H9 (cell line): Measurements from ENCODE around the gene IFIT1. TPM values are rescaled to one million over a fixed set of nuclear protein-coding genes. Genes with fewer than 3 reads are reported as not detected.

Source experiments
- DNase-seq: peaks from one replicate; pipeline ENCODE4 v3.0.0-alpha.2; 2017
- H2AFZ ChIP-seq: one replicate; pipeline ENCODE4 v1.6.1; 2013; ENCODE audit warnings: mild to moderate bottlenecking, low read length, control low read depth, moderate library complexity
- H2AK5ac ChIP-seq: 2 replicates; pipeline ENCODE4 v1.6.1; 2013; ENCODE audit warnings: low read length, control low read depth, mixed read lengths; ENCODE audit not compliant: insufficient read length
- H2BK120ac ChIP-seq: one replicate; pipeline ENCODE4 v1.6.1; 2013; ENCODE audit warnings: low read depth, mild to moderate bottlenecking, low read length, control low read depth, inconsistent platforms; ENCODE audit not compliant: poor library complexity, severe bottlenecking
- H2BK12ac ChIP-seq: 2 replicates; pipeline ENCODE4 v1.6.1; 2013; ENCODE audit warnings: low read length, control low read depth, mixed read lengths, low read depth; ENCODE audit not compliant: insufficient read length
- H2BK15ac ChIP-seq: 2 replicates; pipeline ENCODE4 v1.6.1; 2013; ENCODE audit warnings: low read depth, low read length, control low read depth
- H2BK20ac ChIP-seq: one replicate; pipeline ENCODE4 v1.6.1; 2013; ENCODE audit warnings: low read depth, mild to moderate bottlenecking, low read length, control low read depth, inconsistent platforms; ENCODE audit not compliant: poor library complexity, severe bottlenecking
- H2BK5ac ChIP-seq: 2 replicates; pipeline ENCODE4 v1.6.1; 2013; ENCODE audit warnings: low read length, control low read depth, mixed read lengths; ENCODE audit not compliant: insufficient read length
- H3K14ac ChIP-seq: 2 replicates; pipeline ENCODE4 v1.6.1; 2013; ENCODE audit warnings: low read length, control low read depth; ENCODE audit not compliant: insufficient read depth
- H3K18ac ChIP-seq: 2 replicates; pipeline ENCODE4 v1.6.1; 2013; ENCODE audit warnings: low read depth, mild to moderate bottlenecking, mixed read lengths, low read length, control low read depth; ENCODE audit not compliant: insufficient read length
- H3K23ac ChIP-seq: 2 replicates; pipeline ENCODE4 v1.6.1; 2013; ENCODE audit warnings: low read length, control low read depth, mixed read lengths, low read depth; ENCODE audit not compliant: insufficient read length
- H3K23me2 ChIP-seq: 2 replicates; pipeline ENCODE4 v1.6.1; 2013; ENCODE audit warnings: low read depth, mild to moderate bottlenecking, mixed read lengths, low read length, control low read depth; ENCODE audit not compliant: insufficient read length, poor library complexity, severe bottlenecking
- H3K27ac ChIP-seq: 2 replicates; pipeline ENCODE4 v1.5.1; 2013; ENCODE audit warnings: low read length, control low read depth, mixed read lengths, low read depth; ENCODE audit not compliant: insufficient read length
- H3K27me3 ChIP-seq: 2 replicates; pipeline ENCODE4 v1.6.1; 2013; ENCODE audit warnings: low read length, control low read depth, inconsistent platforms; ENCODE audit not compliant: insufficient read depth
- H3K4ac ChIP-seq: 2 replicates; pipeline ENCODE4 v1.6.1; 2013; ENCODE audit warnings: low read depth, mild to moderate bottlenecking, control low read depth, inconsistent platforms, low read length, moderate library complexity
- H3K4me1 ChIP-seq: 2 replicates; pipeline ENCODE4 v1.6.1; 2013; ENCODE audit warnings: low read length, control low read depth, inconsistent platforms; ENCODE audit not compliant: insufficient read depth
- H3K4me2 ChIP-seq: 2 replicates; pipeline ENCODE4 v1.6.1; 2013; ENCODE audit warnings: low read length, control low read depth, mixed read lengths; ENCODE audit not compliant: insufficient read length, insufficient read depth
- H3K56ac ChIP-seq: 2 replicates; pipeline ENCODE4 v1.6.1; 2013; ENCODE audit warnings: low read depth, mild to moderate bottlenecking, mixed read lengths, low read length, control low read depth; ENCODE audit not compliant: insufficient read length
- H3K79me1 ChIP-seq: 2 replicates; pipeline ENCODE4 v1.6.1; 2013; ENCODE audit warnings: low read depth, mild to moderate bottlenecking, moderate library complexity, low read length, control low read depth, inconsistent platforms; ENCODE audit not compliant: insufficient read depth, poor library complexity, severe bottlenecking
- H3K79me2 ChIP-seq: 2 replicates; pipeline ENCODE4 v1.6.1; 2013; ENCODE audit warnings: low read length, control low read depth, inconsistent platforms; ENCODE audit not compliant: insufficient read depth
- H3K9ac ChIP-seq: 2 replicates; pipeline ENCODE4 v1.6.1; 2013; ENCODE audit warnings: low read length, control low read depth, mixed read lengths; ENCODE audit not compliant: insufficient read length; ENCODE audit errors: extremely low read depth
- H3K9me3 ChIP-seq: one replicate; pipeline ENCODE4 v1.6.1; 2013; ENCODE audit warnings: low read depth, low read length, inconsistent platforms; ENCODE audit not compliant: control insufficient read depth
- H3T11ph ChIP-seq: one replicate; pipeline ENCODE4 v1.6.1; 2013; ENCODE audit warnings: mild to moderate bottlenecking, low read length, control low read depth, inconsistent platforms
- H4K20me1 ChIP-seq: one replicate; pipeline ENCODE4 v1.6.1; 2013; ENCODE audit not compliant: control insufficient read depth, insufficient read length, insufficient read depth
- H4K5ac ChIP-seq: 2 replicates; pipeline ENCODE4 v1.6.1; 2013; ENCODE audit warnings: low read depth, mild to moderate bottlenecking, mixed read lengths, low read length, control low read depth; ENCODE audit not compliant: insufficient read length
- H4K8ac ChIP-seq: replicated peaks from 2 replicates; pipeline ENCODE4 v1.6.1; 2013; ENCODE audit warnings: low read length, control low read depth, mixed read lengths, low read depth; ENCODE audit not compliant: insufficient read length
- H4K91ac ChIP-seq: 2 replicates; pipeline ENCODE4 v1.6.1; 2013; ENCODE audit warnings: low read depth, mild to moderate bottlenecking, moderate library complexity, mixed read lengths, low read length, control low read depth; ENCODE audit not compliant: insufficient read length
- H3K27ac Mint-ChIP-seq, 3 experiments: 2 replicates in 2 of 3; 3 replicates in 1 of 3; pipeline ENCODE4 v1.8.0; 2020 to 2021; ENCODE audit warnings: mixed read lengths in 3 of 3, mild to moderate bottlenecking in 1 of 3, moderate library complexity in 1 of 3
- H3K27me3 Mint-ChIP-seq: 2 replicates; pipeline ENCODE4 v1.8.0; 2021; ENCODE audit warnings: low read depth, mild to moderate bottlenecking, moderate library complexity, mixed read lengths
- H3K36me3 Mint-ChIP-seq, 3 experiments: 2 replicates in 2 of 3; 3 replicates in 1 of 3; pipeline ENCODE4 v1.8.0; 2020 to 2021; ENCODE audit warnings: low read depth in 3 of 3, mixed read lengths in 3 of 3; ENCODE audit not compliant: insufficient read depth in 1 of 3
- H3K4me1 Mint-ChIP-seq, 2 experiments: 2 replicates each; pipeline ENCODE4 v1.8.0; 2020; ENCODE audit warnings: mixed read lengths in 2 of 2
- H3K4me3 Mint-ChIP-seq, 2 experiments: 2 replicates in 1 of 2; 3 replicates in 1 of 2; pipeline ENCODE4 v1.8.0; 2020 to 2021; ENCODE audit warnings: mild to moderate bottlenecking in 2 of 2, mixed read lengths in 2 of 2, moderate library complexity in 1 of 2
- H3K9me3 Mint-ChIP-seq, 2 experiments: 2 replicates in 1 of 2; 3 replicates in 1 of 2; pipeline ENCODE4 v1.8.0; 2020; ENCODE audit warnings: mild to moderate bottlenecking in 2 of 2, mixed read lengths in 2 of 2, moderate library complexity in 1 of 2
- WGBS: extraction: QIAGEN DNeasy Blood & Tissue Kit; methylation state at CpG from one replicate; pipeline ENCODE4 v1.1.7; 2013; ENCODE audit warnings: missing lambda C conversion rate, low lambda C conversion rate, mixed read lengths; ENCODE audit not compliant: insufficient read length; ENCODE audit errors: extremely low coverage; 5-methylcytosine and 5-hydroxymethylcytosine counted together
- total RNA-seq: library from RNA; stranded (reverse); gene quantifications from 2 replicates; pipeline ENCODE4 v1.2.1, GENCODE V29; 2021
- TF ChIP-seq, protein P1 (sequence below): fragments of 200-600 bp; sonication (generic); conservative IDR thresholded peaks from 3 replicates; pipeline ENCODE4 v1.8.0; 2021; ENCODE audit warnings: antibody characterized with exemption, mild to moderate bottlenecking

Gene IFIT1
- total RNA-seq, 1 experiment from 2014 or later = 1.2 TPM

DNA sequence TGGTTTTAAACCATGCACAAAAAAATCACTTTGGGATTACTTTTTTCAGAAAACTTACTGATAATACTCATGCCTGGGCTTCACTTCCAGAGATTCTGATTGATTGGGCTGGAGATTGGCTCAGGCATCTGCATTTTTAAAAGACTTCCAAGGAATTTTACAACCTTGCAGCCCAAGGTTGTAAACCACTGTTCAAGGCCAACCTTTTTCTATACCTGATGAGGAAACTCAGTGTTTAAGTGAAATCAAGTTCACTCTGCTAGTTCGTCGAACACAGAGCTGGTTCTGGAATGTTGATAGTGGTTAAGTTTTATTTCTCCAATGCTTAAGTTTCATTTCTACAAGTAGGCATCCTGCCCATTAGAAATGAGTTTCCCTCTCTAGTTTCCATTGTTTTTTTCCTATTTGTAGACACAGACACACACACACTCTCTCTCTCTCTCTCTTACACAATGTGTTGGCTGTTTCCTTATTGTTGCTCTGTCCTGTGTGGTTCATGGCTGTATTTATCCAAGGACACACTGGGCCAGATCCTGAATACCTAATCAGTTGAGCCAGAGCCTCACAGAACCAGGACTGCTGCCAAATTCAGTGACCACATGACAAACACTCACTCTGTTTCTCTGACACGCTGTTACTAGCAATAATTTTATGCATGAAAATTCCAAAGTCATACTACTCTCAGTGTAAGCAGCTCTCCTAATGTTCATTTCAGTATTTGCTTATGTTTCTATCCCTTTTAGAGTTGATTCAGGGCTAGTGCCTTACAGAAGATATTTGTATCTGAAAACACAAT lies 18.3 kb upstream of the IFIT1 start:
- Mint-ChIP-seq H3K27ac (no peak overlapping the region; a peak in 1 of 7 replicates), H3K4me3 (no peak overlapping the region), H3K4me1 (peaks cover 15% of the 10 kb centered on the region in 2 experiments), H3K9me3 (no peaks in the 10 kb centered on the region), H3K27me3 (no peaks in the 10 kb centered on the region; the same call in 1 of the 2 replicates), H3K36me3 (no peaks in the 10 kb centered on the region)
- Histone ChIP-seq H2BK120ac (no peak overlapping the region), H3K4me2 (no peak overlapping the region), H3K27me3 (no peaks in the 10 kb centered on the region), H2BK20ac (no peak overlapping the region), H3K9me3 (no peaks in the 10 kb centered on the region), H2AK5ac (no peak overlapping the region), H2BK15ac (no peak overlapping the region), H2AFZ (no peak overlapping the region), H2BK5ac (no peak overlapping the region), H3K9ac (no peak overlapping the region), H3K79me2 (no peaks in the 10 kb centered on the region; the same call in 1 of the 2 replicates), H3K4ac (no peak overlapping the region), H3T11ph (no peak overlapping the region), H3K27ac (no peak overlapping the region), H4K91ac (no peak overlapping the region), H3K56ac (no peak overlapping the region), H3K4me1 (no peaks in the 10 kb centered on the region; the same call in 1 of the 2 replicates), H2BK12ac (no peak overlapping the region), H4K20me1 (no peaks in the 10 kb centered on the region), H4K8ac (no peak overlapping the region), H4K5ac (no peak overlapping the region), H3K23me2 (no peaks in the 10 kb centered on the region), H3K79me1 (no peaks in the 10 kb centered on the region), H3K14ac (no peak overlapping the region), H3K18ac (no peak overlapping the region), H3K23ac (no peak overlapping the region)
- no peak for DNase-seq
- WGBS = no CpG with 5 or more reads among the region's 3 CpGs
- TF ChIP-seq, protein P1, sequence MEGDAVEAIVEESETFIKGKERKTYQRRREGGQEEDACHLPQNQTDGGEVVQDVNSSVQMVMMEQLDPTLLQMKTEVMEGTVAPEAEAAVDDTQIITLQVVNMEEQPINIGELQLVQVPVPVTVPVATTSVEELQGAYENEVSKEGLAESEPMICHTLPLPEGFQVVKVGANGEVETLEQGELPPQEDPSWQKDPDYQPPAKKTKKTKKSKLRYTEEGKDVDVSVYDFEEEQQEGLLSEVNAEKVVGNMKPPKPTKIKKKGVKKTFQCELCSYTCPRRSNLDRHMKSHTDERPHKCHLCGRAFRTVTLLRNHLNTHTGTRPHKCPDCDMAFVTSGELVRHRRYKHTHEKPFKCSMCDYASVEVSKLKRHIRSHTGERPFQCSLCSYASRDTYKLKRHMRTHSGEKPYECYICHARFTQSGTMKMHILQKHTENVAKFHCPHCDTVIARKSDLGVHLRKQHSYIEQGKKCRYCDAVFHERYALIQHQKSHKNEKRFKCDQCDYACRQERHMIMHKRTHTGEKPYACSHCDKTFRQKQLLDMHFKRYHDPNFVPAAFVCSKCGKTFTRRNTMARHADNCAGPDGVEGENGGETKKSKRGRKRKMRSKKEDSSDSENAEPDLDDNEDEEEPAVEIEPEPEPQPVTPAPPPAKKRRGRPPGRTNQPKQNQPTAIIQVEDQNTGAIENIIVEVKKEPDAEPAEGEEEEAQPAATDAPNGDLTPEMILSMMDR = no peak
